Measurements from ENCODE around the gene DCST1.
A peak's percentile ranks its signal among the peaks of the same experiment; 100 is the strongest.
"Not testable (repeated sequence)": the region's sequence is repeated elsewhere in the genome, so short reads cannot be mapped to it uniquely, and the experiment has no call there.

DCST1 gene

GRCh38 chr1:155033524-155033923 lies at the start of gene DCST1, which contains the start of gene DCST2:
Gene DCST1 (plus strand): TSS chr1:155033824. CDS start chr1:155034037, 213 bp downstream.
Gene DCST2 (minus strand): TSS chr1:155033781. CDS start chr1:155033701, 80 bp downstream.
- no peak for DNase-seq

GRCh38 chr1:154986736-154987135 lies 46.9 kb upstream of the DCST1 start:
- not testable (repeated sequence) for DNase-seq

- no peak for DNase-seq
Observed at GRCh38 chr1:154987326-154987725, 46.3 kb upstream of the DCST1 start.

GRCh38 chr1:154988058-154988954 lies 45.3 kb upstream of the DCST1 start:
- no peak for DNase-seq

GRCh38 chr1:154989195-154989860 lies 44.3 kb upstream of the DCST1 start:
- DNase-seq, result no peak

- DNase-seq, result no peak
Observed at GRCh38 chr1:154990276-154990675, 43.3 kb upstream of the DCST1 start.

- no peak for DNase-seq
Observed at GRCh38 chr1:154992721-154993571, 40.7 kb upstream of the DCST1 start.

- no peak for DNase-seq
Observed at GRCh38 chr1:154993572-154994268, 39.9 kb upstream of the DCST1 start, which contains the start of gene LENEP. Gene LENEP (plus strand): TSS chr1:154993586. CDS start chr1:154993608, 22 bp downstream.

- DNase-seq, result no peak
Observed at GRCh38 chr1:154994269-154994587, 39.4 kb upstream of the DCST1 start.

- no peak for DNase-seq
Observed at GRCh38 chr1:154994591-154994990, 39.0 kb upstream of the DCST1 start.

- not testable (repeated sequence) for DNase-seq
Observed at GRCh38 chr1:154995301-154995983, 38.2 kb upstream of the DCST1 start.

GRCh38 chr1:154996966-154997701 lies 36.5 kb upstream of the DCST1 start:
- DNase-seq, result no peak

- no peak for DNase-seq
Observed at GRCh38 chr1:154998201-154998780, 35.3 kb upstream of the DCST1 start.

GRCh38 chr1:154998818-154999570 lies 34.6 kb upstream of the DCST1 start:
- DNase-seq, result peak; percentile 78

- peak; percentile 53 for DNase-seq
Observed at GRCh38 chr1:154999571-155000410, 33.8 kb upstream of the DCST1 start.

- no peak for DNase-seq
Observed at GRCh38 chr1:155000411-155000725, 33.3 kb upstream of the DCST1 start.

GRCh38 chr1:155000726-155001424 lies 32.7 kb upstream of the DCST1 start:
- peak; percentile 82 for DNase-seq

- DNase-seq, result no peak
Observed at GRCh38 chr1:155001425-155001674, 32.3 kb upstream of the DCST1 start.
